Small intestine (tissue), 7 donors: ENCODE data around the gene CKB. TPM values are rescaled to one million over a fixed set of nuclear protein-coding genes. Genes with fewer than 3 reads are reported as not detected.
A peak's percentile ranks its signal among the peaks of the same experiment; 100 is the strongest.

Experiments used
- DNase-seq, 2 donors: peaks; one replicate each; pipeline versions ENCODE4 v3.0.0 to v3.0.0-alpha.2; 2013
- FAIRE-seq: peaks from 2 replicates; lab custom pipeline; 2012; peaks lifted over from hg19 to GRCh38; lab: Jason Lieb, UNC
- H3K27ac ChIP-seq, 3 donors: one replicate each; pipeline ENCODE4 v1.5.1; 2013; ENCODE audit warnings: low read length in 2 of 3, mild to moderate bottlenecking in 2 of 3, control low read depth in 1 of 3, inconsistent platforms in 1 of 3, low read depth in 1 of 3, moderate library complexity in 1 of 3
- H3K27me3 ChIP-seq, 3 donors: one replicate each; pipeline ENCODE4 v1.6.1; 2013; ENCODE audit warnings: low read length in 3 of 3, inconsistent platforms in 1 of 3; ENCODE audit not compliant: control insufficient read depth in 3 of 3, insufficient read depth in 3 of 3
- H3K36me3 ChIP-seq, 3 donors: one replicate each; pipeline ENCODE4 v1.6.1; 2013; ENCODE audit warnings: low read length in 3 of 3, inconsistent platforms in 1 of 3, low read depth in 1 of 3, mild to moderate bottlenecking in 1 of 3, moderate library complexity in 1 of 3; ENCODE audit not compliant: control insufficient read depth in 3 of 3, insufficient read depth in 2 of 3
- H3K4me1 ChIP-seq, 3 donors: one replicate each; pipeline ENCODE4 v1.6.1; 2013; ENCODE audit warnings: low read length in 2 of 3, inconsistent platforms in 1 of 3, low read depth in 1 of 3, mild to moderate bottlenecking in 1 of 3, moderate library complexity in 1 of 3; ENCODE audit not compliant: control insufficient read depth in 3 of 3, insufficient read depth in 2 of 3
- H3K4me3 ChIP-seq, 3 donors: one replicate each; pipeline ENCODE4 v1.5.1; 2013; ENCODE audit warnings: low read length in 3 of 3, control low read depth in 1 of 3, inconsistent platforms in 1 of 3, low read depth in 1 of 3, mild to moderate bottlenecking in 1 of 3, moderate library complexity in 1 of 3
- H3K9me3 ChIP-seq, 2 donors: one replicate each; pipeline ENCODE4 v1.6.1; 2013; ENCODE audit warnings: low read depth in 1 of 2, low read length in 1 of 2; ENCODE audit not compliant: control insufficient read depth in 2 of 2, insufficient read depth in 1 of 2
- WGBS, 3 donors: extraction: QIAGEN DNeasy Blood & Tissue Kit; methylation state at CpG; one replicate each; pipeline ENCODE4 v1.1.7; 2013; 5-methylcytosine and 5-hydroxymethylcytosine counted together
- polyA plus RNA-seq, 4 donors: library from polyadenylated mRNA; stranded (reverse) in 3 of 4; unstranded in 1 of 4; fragments of 200-250 nt in 3 of 4; fragments of 120-200 nt in 1 of 4; gene quantifications; one replicate each; pipeline versions ENCODE4 v1.2.1 to v1.2.3, GENCODE V29; 2013
- donor health status: healthy with polysubstance abuse.
- donor health status: control.
- donor health status: control.
- donor health status: Bipolar disorder and iron deficiency.
- donor health status: healthy.

The CKB gene
- polyA plus RNA-seq, 4 donors = 36.7 to 315 (median 72.7) TPM

DNA sequence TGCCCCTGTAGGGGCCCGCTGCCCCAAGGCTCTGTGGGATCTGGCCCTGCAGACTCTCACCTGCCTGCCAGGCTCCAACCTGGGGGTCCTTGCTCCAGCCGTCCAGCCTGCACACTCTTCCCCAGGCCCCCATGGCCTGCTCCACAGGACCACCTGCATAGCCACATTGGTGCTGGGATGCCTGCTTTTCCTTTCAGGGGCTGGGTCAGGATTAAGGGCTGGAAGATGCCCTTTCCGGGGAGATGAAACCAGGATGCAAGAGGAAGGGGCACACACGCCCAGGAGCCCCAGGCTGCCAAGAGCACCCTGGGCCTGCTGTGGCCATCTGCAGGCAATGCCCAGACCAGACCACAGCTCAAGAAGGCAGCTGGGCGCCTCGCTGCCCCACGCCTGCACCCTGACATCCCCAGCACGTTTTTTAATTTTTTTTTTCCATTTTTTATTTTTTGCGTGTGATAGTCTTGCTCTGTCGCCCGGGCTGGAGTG lies 24.9 kb upstream of the CKB start:
- Histone ChIP-seq H3K27ac (no peak overlapping the region), H3K4me3 (no peak overlapping the region), H3K9me3 (no peaks in the 10 kb centered on the region), H3K36me3 (peaks cover 0 to 4% (median 0%) of the 10 kb centered on the region in 3 donors), H3K4me1 (peaks cover 0 to 38% (median 3%) of the 10 kb centered on the region in 3 donors), H3K27me3 (no peaks in the 10 kb centered on the region)
- FAIRE-seq = no peak
- no peak for DNase-seq
- WGBS, 3 donors = 80 to 87% (median 83%) methylated on average over 11 of the region's 11 CpGs

GRCh38 chr14:103546652-103547454 lies 24.2 kb upstream of the CKB start:
- FAIRE-seq (no peak), DNase-seq (peak; percentile 55 to 76)
- 17 to 28% (median 24%) methylated on average over 19 to 21 of the region's 21 CpGs for WGBS, 3 donors
- peaks cover 0 to 4% (median 0%) of the 10 kb centered on the region in 3 donors for H3K36me3 ChIP-seq
- peaks cover 0 to 44% (median 3%) of the 10 kb centered on the region in 3 donors for H3K4me1 ChIP-seq
- H3K27me3 ChIP-seq = no peaks in the 10 kb centered on the region
- no peaks in the 10 kb centered on the region for H3K9me3 ChIP-seq
- no peak overlapping the region for H3K4me3 ChIP-seq
- H3K27ac ChIP-seq = no peak overlapping the region

DNA sequence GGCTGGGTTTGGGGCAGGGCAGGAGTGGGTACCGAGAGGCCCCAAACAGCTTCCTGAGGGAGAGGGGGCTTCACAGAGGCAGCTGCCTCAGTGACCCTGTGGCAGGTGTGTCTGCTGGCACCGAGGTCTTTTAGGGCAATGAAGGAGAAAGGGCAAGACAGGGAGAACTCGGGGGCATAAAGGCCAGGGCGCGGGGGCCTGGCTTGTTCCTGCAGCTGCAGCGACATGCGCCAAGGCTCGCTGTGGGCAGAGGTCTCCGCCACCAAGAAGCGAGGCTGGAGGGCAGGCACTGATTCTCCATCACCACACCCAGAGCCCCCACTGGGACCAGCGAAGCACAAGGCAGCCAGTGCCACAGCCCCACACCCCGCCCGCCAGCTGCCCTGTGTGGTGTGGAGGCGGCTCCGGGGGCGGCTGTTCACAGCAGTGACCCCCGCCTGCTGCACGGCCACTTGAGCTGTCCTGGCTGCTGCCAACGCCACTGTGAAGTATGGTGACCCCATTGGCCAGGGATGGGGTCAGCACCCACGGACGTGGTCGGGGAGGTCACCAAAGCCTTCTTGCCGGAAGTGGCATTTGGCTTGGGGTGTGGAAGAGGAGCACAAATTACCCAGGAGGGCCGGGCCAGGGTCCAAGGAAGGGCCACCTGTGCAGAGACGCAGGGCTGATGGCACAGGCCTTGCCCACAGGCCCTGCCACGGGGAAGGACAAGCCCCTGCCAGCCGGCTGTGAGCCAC lies 23.5 kb upstream of the CKB start:
- Histone ChIP-seq H3K4me1 (peaks cover 0 to 52% (median 3%) of the 10 kb centered on the region in 3 donors), H3K36me3 (no peaks in the 10 kb centered on the region), H3K27me3 (no peaks in the 10 kb centered on the region), H3K9me3 (no peaks in the 10 kb centered on the region), H3K4me3 (no peak overlapping the region), H3K27ac (no peak overlapping the region)
- DNase-seq (no peak), FAIRE-seq (no peak)
- WGBS, 3 donors = 65 to 84% (median 67%) methylated on average over 26 to 27 of the region's 27 CpGs

- DNase-seq = no peak
- WGBS, 3 donors = 90 to 93% (median 92%) methylated on average over 28 to 29 of the region's 29 CpGs
- H3K4me1 ChIP-seq = peaks cover 0 to 59% (median 3%) of the 10 kb centered on the region in 3 donors
Measured at GRCh38 chr14:103545219-103545914, 22.7 kb upstream of the CKB start.

DNA sequence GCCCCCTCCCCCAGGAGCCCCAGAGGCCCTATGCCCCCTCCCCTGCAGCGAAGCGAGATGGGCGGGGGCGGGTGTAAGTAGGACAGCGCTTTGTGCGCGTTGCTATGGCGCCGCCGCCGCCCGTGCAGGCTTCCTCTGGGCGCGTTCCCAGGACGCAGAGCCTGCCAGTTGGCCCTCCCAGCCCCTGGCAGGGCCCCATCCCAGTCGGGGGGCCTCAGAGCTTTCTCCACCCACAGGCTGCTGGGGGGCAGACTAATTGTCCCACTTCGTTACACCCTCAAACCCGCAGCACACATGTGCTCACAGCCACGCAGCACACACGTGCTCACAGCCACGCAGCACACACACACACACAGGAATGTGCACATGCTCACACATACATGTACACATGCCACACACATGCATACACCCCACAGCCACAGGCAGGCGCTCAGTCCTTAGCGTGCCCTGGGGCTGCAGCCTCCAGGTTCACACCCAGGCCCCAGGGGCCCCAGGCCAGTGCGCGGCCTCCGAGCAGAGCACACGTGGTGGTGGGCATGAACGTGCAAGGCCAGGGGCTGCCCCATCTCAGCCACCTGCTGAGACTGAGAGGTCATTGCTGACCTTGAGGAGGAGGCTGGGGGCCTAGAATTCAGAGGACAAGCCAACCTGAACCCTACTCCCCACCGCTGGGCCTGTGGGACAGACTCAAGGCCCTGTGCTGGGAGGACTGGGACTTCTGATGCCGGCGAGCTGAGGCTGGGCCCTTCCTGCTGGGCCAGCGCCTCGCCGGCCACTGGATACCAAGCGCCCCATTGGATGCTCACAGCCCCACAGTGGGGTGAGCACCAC lies 22.0 kb upstream of the CKB start:
- no peaks in the 10 kb centered on the region for H3K9me3 ChIP-seq
- FAIRE-seq (no peak), DNase-seq (peak in 1 of 2 donors; percentile 49)
- no peak overlapping the region for H3K27ac ChIP-seq
- no peaks in the 10 kb centered on the region for H3K27me3 ChIP-seq
- H3K4me3 ChIP-seq = no peak overlapping the region
- H3K4me1 ChIP-seq = peaks cover 0 to 58% (median 3%) of the 10 kb centered on the region in 3 donors
- 68 to 87% (median 68%) methylated on average over 33 to 35 of the region's 35 CpGs for WGBS, 3 donors
- H3K36me3 ChIP-seq = no peaks in the 10 kb centered on the region

More at GRCh38 chr14:103545219-103545914, 22.7 kb upstream of the CKB start:
- FAIRE-seq = no peak
- Histone ChIP-seq H3K27ac (no peak overlapping the region), H3K4me3 (no peak overlapping the region), H3K27me3 (no peaks in the 10 kb centered on the region), H3K36me3 (no peaks in the 10 kb centered on the region), H3K9me3 (no peaks in the 10 kb centered on the region)

DNA sequence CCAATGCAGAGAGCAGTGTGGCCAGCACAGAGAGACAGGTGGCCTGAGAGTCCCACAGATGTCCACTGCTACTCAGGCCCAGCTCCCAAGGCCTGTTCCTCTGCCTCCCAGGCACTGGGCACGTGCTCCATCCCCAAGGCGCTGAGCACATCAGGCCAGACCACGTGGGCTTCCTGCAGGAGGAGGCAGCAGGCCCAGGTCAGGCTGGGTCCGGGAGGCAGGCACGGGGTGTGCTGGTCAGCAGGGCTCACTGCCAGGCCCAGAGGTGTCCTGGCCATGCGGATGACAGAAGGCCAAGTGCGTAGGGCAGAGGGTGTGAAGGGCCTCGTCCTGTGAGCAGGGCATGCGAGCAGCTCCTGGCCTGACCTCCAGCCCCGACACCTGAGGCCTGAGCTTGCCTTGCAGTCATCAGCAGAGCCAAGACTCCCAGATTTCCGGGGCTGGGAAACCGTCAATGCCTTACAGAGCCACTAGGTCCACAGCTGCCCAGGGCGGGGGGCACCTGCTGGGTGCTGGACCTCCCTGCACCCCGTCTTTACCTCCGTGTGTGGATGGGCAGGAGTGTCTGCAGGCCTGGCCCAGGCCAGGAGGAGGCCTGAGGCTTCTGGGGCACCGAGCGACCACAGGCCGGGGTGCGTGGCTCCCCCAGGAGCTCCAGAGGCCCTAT lies 21.2 kb upstream of the CKB start:
- DNase-seq = no peak
- Histone ChIP-seq H3K9me3 (no peaks in the 10 kb centered on the region), H3K27me3 (no peaks in the 10 kb centered on the region), H3K4me3 (no peak overlapping the region), H3K36me3 (no peaks in the 10 kb centered on the region), H3K27ac (no peak overlapping the region), H3K4me1 (peaks cover 0 to 58% (median 3%) of the 10 kb centered on the region in 3 donors)
- 77 to 87% (median 80%) methylated on average over 19 of the region's 19 CpGs for WGBS, 3 donors
- no peak for FAIRE-seq

GRCh38 chr14:103543140-103543539 lies 20.5 kb upstream of the CKB start:
- 68 to 73% (median 71%) methylated on average over 10 of the region's 10 CpGs for WGBS, 3 donors
- peak overlapping the region in 1 of 3 donors; percentile 25 for H3K4me3 ChIP-seq
- H3K36me3 ChIP-seq = peaks cover 0 to 2% (median 0%) of the 10 kb centered on the region in 3 donors
- FAIRE-seq = no peak
- H3K9me3 ChIP-seq = no peaks in the 10 kb centered on the region
- no peaks in the 10 kb centered on the region for H3K27me3 ChIP-seq
- no peak for DNase-seq
- H3K27ac ChIP-seq = peak overlapping the region in 1 of 3 donors; percentile 60
- H3K4me1 ChIP-seq = peaks cover 0 to 58% (median 3%) of the 10 kb centered on the region in 3 donors
